Sigmoid colon (tissue), 3 donors: ENCODE results near the gene TARBP2.

ENCODE experiments used
- POLR2A ChIP-seq, 2 donors: fragments of 450-650 bp; IDR thresholded peaks; one replicate each; pipeline ENCODE4 v1.6.1; 2016; ENCODE audit warnings: antibody characterized with exemption in 2 of 2, mild to moderate bottlenecking in 2 of 2, moderate library complexity in 2 of 2
- TF ChIP-seq, protein P1 (sequence below), 4 experiments: fragments of 450-650 bp in 3 of 4; fragments of 200-600 bp in 1 of 4; IDR thresholded peaks; one replicate each; pipeline ENCODE4 v1.5.1; 2016 to 2019; ENCODE audit warnings: antibody characterized with exemption in 4 of 4, mild to moderate bottlenecking in 3 of 4, moderate library complexity in 2 of 4

- TF ChIP-seq, protein P1, sequence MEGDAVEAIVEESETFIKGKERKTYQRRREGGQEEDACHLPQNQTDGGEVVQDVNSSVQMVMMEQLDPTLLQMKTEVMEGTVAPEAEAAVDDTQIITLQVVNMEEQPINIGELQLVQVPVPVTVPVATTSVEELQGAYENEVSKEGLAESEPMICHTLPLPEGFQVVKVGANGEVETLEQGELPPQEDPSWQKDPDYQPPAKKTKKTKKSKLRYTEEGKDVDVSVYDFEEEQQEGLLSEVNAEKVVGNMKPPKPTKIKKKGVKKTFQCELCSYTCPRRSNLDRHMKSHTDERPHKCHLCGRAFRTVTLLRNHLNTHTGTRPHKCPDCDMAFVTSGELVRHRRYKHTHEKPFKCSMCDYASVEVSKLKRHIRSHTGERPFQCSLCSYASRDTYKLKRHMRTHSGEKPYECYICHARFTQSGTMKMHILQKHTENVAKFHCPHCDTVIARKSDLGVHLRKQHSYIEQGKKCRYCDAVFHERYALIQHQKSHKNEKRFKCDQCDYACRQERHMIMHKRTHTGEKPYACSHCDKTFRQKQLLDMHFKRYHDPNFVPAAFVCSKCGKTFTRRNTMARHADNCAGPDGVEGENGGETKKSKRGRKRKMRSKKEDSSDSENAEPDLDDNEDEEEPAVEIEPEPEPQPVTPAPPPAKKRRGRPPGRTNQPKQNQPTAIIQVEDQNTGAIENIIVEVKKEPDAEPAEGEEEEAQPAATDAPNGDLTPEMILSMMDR (IDR thresholded peaks at IDR 0.05): no peak
- TF ChIP-seq POLR2A (IDR thresholded peaks at IDR 0.05): no peak
These were observed 33.2 kb upstream of the TARBP2 start for GRCh38 chr12:53467880-53468279.
